ENCODE data around the gene MARF1. TPM values are rescaled to one million over a fixed set of nuclear protein-coding genes. Genes with fewer than 3 reads are reported as not detected.

Gene MARF1
- total RNA-seq, 1 donor from 2014 or later, result 48.4 TPM

DNA sequence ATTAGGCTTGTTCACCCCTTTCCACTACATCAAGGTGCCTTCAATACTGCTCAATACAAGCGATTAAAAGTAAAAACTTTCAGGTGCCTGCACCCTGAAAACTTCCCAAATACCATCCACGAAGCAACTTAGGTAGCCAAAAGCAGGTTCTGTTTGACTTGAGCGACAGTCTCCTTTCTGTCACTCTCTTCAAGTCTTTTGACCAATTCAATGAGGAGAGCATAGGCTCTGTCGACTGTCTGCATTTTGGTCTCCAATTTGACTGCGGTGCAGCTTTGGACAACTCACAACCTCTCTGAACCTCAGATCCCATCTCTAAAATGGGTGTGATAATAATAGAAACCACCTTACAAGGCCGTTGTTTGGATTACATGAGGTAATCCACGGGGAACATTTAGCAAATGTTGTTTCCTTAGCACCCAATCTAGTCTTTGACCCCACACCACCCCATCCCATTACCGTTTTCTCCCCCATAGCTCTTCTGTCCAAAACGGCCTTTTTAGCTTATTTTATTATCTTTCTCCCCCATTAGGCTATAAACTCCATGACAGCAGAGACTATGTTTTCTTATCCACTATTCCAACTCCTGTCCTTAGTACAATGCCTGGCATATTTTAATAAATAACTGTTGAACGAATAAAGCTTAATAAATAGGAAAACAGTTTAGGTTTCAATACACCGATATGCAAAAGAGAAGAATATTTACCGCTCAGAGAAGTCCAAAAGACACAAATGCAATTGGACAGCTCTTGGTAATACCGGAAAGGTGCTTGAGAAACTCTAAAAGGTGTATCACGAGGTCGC is 999 bp downstream of the MARF1 start:
- DNase-seq (ENCODE audit: missing footprints) (no peak), ATAC-seq (no peak)
- intact Hi-C loops (cut with DNase I), result loop anchor here (2.0 to 5.0 kb wide), 4 partner anchors 33 to 215 kb away; no protein-coding TSS in a partner anchor

DNA sequence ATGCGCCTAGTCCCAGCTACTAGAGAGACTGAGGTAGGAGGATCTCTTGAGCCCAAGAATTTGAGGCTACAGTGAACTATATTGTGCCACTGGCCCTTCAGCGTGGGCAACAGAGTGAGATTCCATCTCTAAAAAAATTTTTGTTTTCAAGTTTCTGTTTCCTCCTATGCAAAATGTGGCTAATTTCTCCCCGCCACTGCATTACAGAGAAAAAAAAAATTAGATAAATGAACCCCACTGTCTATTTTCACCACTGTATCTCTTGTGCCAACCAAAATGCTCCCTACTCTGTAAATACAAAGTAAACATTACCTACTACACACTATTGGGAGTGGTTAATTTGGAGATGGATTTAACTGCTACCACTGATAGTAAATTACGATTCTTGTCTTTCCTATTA is 2.0 kb downstream of the MARF1 start:
- ATAC-seq, result no peak
- intact Hi-C loops (cut with DNase I), result loop anchor here (5.0 kb wide), 2 partner anchors 36 to 214 kb away; no protein-coding TSS in a partner anchor
- no peak for DNase-seq (ENCODE audit: missing footprints)

DNA sequence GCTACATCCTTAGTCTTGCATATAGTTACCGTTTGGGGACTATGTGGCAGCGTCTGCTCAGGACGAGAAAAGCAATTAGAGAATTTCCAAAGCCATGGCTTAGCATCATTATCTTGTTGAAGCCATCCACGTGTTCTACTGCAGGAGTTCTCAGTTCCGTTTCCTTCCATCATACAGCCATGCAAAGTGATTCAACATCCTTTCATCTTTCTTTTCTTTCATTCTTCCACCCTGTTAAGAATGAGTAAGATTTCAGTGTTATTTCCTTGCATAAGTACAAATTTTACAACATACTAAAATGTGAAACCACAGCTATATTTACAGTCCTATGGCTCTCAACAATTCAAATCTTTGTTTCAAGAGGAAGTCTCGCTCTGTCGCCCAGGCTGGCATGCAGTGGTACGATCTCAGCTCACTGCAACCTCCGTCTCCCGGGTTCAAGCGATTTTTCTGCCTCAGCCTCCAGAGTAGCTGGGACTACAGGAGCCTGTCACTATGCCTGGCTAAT is 3.8 kb downstream of the MARF1 start:
- intact Hi-C loops (cut with DNase I), result no loop called here
- ATAC-seq, result no peak

DNA sequence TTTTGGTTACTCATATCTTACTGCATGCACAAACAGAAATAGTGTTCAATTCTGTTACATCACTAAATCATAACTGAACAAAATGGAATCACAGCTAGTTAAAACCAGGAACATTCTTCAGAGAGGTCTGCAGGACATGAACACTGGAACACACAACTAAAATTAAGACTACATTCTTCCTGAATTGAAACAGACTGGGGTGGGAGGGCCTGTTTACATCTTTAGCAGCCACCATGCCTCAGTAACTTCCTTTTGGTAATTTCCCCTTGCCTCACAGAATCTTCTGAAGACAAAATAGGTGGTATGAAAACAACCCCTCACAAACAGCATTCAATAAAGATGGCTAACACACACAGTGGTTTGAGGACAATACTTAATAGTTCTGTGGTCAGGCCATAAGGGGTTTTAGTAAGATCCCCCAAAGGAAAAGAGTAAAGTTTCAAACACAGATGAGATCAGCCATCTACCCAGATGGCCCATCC is 6.5 kb downstream of the MARF1 start:
- ATAC-seq (no peak), DNase-seq (ENCODE audit: missing footprints) (no peak)
- intact Hi-C loops (cut with DNase I), result no loop called here

More for the DNA sequence above, 3.8 kb downstream of the MARF1 start:
- no peak for DNase-seq (ENCODE audit: missing footprints)

DNA sequence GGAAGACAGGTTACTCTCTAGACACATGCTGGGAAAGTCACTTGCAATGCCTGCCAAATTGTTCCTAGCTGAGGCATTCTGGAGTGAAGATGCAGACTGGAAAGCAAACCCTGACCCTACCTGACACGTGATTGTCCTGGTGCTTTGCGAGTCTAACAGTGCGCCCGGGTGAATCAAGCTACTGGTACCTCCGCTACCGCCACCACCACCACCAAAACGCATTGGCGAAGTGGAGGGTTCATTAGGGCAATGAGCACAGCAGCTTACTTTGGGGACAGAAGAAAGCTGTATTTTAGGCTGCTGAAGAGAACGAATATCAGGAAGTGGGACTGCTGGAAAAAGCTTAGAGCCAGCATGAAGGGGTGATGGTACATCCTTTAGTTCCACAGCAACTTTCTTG is 7.0 kb downstream of the MARF1 start:
- no peak for ATAC-seq
- intact Hi-C loops (cut with DNase I), result no loop called here
- no peak for DNase-seq (ENCODE audit: missing footprints)

DNA sequence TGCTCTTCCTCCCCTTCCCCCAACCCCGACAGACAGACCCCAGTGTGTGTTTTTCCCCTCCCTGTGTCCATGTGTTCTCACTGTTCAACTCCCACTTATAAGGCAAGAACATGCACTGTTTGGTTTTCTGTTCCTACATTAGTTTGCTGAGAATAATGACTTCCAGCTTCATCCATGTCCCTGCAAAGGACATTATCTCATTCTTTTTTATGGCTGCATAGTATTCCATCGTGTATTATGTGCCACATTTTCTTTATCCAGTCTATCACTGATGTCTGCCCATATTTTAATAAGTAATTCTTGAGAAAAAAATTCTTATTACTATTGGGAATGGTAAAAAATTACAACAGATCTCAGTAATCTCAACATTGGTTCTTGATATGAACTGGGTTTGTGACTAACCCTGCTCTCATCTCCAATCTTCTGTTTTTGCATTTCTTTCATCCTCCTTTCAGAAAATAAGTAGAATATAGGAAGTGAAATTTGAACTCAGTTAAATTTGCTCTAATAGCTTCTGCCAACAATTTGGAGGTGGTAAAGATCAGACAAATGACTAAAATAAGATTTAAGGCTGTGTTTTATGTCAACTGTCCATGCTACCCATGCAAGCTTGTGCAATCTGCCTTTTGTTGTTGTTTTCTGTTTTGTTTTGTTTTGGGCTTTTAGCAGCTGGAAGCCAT is 11.1 kb downstream of the MARF1 start:
- ATAC-seq, result no peak
- intact Hi-C loops (cut with DNase I), result no loop called here

DNA sequence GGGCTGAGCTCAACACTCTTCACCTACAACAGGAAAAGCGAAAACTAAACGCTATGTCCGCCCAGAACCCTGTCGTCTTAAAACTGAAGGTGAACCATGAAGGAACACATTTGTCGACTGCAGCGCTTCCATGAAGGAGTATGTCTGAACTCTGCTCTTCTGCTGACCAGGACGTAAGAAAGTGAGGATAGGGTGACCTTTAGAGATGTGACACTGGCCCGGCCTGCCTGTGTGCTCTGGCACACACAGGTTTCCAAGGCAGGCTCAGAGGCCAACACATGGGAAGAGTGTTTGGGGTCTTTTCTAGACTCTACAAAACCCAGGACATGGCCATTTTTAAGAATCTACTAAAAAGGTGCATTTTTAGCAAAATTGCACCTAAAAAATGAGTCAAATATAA is 21.1 kb downstream of the MARF1 start:
- DNase-seq (ENCODE audit: missing footprints) (no peak), ATAC-seq (peak; percentile 63)
- intact Hi-C loops (cut with DNase I), result no loop called here

More for the DNA sequence above, 11.1 kb downstream of the MARF1 start:
- DNase-seq (ENCODE audit: missing footprints), result no peak

DNA sequence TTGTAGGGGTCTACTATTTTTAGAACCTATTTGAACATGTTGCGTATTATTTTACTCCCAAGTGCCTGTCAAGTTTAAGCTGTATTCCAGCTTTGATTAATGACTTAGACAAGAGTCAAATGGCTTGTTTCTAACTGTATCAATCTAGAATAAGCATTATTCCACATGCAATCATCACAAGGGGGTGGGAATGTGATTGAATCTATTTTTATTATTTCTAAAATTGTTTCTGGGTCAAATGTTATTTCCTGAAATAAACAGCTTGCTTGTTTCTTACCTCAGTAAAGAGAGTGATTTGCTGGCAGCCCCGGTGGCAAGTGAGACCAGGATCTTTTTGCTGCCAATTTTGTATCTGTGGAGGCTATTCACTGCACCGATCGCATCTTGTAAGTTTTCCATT is 21.5 kb downstream of the MARF1 start:
- DNase-seq (ENCODE audit: missing footprints) (no peak), ATAC-seq (peak; percentile 45)
- intact Hi-C loops (cut with DNase I), result no loop called here

DNA sequence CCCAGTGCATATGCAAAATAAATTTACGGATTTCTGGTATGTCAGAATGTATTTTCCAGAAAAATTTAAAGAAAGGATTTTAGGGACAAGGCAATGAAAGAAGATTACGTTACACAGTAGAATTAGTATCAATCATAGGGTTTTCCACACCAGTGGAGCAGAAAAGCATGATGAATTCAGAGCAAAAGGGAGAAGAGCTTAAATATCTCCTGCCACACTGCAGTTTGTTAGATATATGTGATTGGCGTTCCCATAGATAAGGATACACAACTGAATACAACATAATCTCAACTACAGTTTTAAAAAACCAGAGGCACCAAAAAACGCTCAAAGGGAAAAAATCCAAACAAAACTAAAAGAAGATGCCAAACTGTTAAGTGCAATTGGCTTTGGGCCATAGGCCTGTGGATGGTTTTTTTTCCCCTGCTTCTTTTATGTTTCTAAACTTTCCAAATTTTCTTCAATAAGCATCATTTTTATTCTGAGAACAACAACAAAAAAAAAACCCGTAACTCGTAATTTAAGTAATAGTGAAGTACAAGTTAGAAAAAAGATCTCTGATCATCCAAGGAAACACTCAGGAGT is 22.3 kb downstream of the MARF1 start:
- DNase-seq (ENCODE audit: missing footprints), result no peak
- intact Hi-C loops (cut with DNase I), result no loop called here
- ATAC-seq, result no peak

DNA sequence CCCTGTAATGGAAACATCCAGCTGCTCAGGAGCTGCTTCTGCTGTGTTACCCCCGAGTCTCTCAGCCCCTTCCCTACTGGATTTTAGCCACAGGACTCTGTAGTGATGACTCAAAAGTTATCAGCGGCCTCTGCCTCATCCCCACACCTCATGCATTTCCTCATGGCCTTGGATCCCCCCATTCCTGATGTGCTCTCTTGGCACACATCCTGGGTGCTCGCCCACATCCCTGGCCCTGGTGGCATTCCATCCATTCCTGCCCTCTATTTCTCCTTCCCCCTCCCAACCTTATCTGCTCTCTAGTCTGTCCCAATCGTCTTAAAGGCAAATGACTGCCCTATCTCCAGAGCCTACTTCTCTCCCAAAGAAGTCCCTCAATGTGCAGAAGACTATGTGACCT is 24.6 kb downstream of the MARF1 start:
- no peak for ATAC-seq

DNA sequence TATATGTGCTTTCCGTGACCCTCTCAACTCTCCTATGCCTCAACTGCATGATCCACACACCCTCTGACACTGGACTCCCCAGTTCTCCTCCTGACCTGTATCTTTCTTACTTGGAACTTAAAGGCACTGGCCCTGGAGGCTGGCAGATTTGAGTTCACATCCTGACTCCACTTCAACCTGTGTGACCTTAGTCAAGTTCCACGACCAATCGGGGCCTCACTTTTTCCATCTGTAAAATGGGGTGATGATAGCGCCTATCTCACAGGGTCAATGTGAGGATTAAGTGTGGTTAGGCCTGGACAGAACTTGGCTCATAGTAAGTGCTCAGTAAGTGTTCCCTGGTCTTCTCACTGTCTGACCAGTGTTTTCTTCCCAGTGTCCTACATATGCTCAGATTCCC is 25.1 kb downstream of the MARF1 start:
- DNase-seq (ENCODE audit: missing footprints) (no peak), ATAC-seq (no peak)
- intact Hi-C loops (cut with DNase I), result no loop called here

More for the DNA sequence above, 24.6 kb downstream of the MARF1 start:
- intact Hi-C loops (cut with DNase I), result no loop called here
- DNase-seq (ENCODE audit: missing footprints), result no peak

DNA sequence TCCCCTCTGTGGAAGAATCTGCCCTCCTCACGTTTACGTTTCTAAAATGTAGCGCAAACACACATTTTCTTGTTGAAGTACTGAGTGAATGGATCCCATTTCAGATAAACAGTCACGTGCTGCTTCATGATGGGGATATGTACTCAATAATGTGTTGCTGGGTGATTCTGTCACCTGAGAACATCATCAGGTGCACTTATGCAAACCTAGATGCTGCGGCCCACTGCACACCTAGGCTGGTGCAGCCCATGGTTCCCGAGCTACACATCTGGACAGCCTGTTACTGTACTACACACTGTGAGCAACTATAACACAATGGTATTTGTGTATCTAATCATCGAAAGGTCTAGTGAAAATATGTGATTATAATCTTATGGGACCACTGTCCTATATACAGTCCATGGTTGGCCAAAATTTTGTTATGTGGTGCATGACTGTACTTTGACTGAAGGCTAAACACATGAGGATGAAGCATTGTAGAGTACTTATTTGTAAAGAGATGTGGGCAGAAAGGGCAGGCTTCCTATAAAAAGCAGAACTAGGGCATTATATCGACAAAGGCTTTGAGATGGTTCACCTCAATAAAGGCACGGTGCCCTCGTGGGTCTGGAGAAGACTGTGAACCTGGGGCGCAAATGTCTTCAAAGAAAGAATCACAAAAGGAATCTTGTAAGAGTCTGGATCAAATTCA is 26.3 kb downstream of the MARF1 start:
- intact Hi-C loops (cut with DNase I), result no loop called here
- ATAC-seq (no peak), DNase-seq (ENCODE audit: missing footprints) (no peak)

DNA sequence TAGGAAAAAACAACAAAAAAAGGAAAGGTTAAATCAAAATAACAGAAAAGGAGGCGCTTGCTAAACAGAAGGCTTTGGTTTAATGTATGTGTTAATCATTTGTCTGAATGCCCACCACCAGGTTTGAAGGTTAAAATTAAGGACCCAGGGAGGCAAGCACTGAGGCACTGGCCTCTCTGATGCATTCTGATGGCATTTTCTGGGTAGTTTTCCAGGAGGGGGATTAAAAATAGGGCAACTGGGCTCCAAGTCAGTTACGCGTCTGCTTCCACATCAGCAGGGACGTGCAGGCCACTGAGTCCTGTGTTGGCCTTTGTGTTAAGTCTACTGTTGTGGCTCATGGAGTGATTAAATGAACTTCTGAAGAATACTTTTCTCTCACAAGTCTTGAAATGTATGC is 26.9 kb downstream of the MARF1 start:
- ATAC-seq (no peak), DNase-seq (ENCODE audit: missing footprints) (no peak)
- intact Hi-C loops (cut with DNase I), result no loop called here

DNA sequence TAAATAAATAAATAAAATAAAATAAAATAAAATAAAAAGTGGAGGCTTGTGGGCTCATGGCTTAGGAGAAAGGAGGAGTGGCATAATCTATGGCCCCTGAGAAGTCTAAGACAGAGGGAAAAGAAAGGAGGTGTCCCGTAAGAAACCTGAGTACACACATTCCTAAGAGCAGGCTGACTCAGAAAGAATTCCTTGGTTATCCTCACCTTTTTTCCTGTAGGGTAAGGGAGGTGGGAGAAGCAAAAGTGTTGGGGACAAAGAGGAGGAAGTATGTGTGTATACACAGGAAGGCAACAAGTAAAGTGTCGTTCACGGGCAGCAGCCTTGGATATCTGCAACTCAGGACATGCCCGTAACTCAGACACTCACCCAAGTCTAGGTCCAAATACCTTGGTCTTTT is 29.3 kb downstream of the MARF1 start:
- DNase-seq (ENCODE audit: missing footprints) (no peak), ATAC-seq (no peak)
- intact Hi-C loops (cut with DNase I), result no loop called here

DNA sequence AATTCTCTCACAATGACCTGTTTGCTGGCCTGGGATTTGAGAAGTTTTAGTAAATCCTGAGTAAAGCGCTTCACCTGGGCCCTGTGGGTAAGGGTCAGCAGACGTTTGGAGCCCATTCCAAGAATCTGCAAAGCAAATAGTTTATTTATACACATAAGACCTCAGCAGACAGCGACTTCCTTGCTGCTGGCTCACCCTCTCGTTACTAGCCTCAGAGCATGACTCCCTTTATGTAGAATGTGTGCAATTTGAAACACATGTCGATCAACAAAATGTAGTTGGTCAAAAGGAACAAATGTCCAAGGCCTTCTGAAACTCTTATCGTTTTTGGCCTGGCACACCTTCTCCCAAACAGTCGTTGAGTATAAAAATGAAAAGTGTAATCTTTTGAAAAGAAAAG is 31.3 kb downstream of the MARF1 start:
- ATAC-seq (no peak), DNase-seq (ENCODE audit: missing footprints) (no peak)
- intact Hi-C loops (cut with DNase I), result no loop called here

DNA sequence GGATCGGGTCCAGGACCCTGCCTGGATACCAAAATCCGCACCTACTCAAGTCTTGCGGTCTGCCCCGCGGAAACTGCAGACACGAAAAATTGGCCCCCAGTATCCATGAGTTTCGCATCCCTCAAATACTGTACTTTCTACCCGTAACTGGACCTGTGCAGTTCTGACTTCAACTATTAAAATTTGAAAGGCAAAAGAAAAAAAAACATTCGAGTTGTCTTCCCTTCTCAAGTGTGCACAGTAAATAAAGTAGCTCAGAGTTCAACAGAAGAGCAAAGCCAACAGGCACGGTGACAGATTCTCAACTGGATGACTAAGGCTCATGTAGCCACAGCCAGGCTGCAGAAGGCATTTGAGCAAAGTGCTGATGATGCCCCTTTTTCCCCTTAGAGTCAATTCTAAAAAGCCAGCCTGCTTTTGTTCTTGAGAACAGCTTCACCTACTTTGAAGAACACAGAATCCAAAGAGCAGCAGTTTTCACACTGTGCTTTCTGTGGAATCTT is 32.5 kb downstream of the MARF1 start:
- DNase-seq (ENCODE audit: missing footprints), result no peak
- intact Hi-C loops (cut with DNase I), result no loop called here
- no peak for ATAC-seq

DNA sequence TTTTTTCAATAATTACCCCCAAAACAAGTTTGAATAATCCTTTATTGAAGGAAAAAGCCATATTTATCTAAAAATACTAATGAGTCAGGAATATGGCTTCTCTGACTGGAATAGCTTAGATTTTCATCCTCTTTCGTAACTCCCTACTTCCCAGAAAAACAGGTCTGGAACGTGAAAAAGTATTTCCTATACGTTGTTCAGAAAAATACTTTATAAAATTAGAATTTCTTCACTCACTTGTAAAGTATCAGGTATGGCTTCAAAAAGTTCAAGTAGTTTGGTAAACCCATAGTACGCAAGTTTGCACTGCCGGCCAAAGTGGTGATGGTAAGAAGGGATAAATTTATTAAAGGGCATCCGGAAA is 33.7 kb downstream of the MARF1 start:
- ATAC-seq (no peak), DNase-seq (ENCODE audit: missing footprints) (no peak)
- intact Hi-C loops (cut with DNase I), result loop anchor here (2.0 kb wide), 1 partner anchor 34 kb away; the partner anchor contains the start of gene MARF1

DNA sequence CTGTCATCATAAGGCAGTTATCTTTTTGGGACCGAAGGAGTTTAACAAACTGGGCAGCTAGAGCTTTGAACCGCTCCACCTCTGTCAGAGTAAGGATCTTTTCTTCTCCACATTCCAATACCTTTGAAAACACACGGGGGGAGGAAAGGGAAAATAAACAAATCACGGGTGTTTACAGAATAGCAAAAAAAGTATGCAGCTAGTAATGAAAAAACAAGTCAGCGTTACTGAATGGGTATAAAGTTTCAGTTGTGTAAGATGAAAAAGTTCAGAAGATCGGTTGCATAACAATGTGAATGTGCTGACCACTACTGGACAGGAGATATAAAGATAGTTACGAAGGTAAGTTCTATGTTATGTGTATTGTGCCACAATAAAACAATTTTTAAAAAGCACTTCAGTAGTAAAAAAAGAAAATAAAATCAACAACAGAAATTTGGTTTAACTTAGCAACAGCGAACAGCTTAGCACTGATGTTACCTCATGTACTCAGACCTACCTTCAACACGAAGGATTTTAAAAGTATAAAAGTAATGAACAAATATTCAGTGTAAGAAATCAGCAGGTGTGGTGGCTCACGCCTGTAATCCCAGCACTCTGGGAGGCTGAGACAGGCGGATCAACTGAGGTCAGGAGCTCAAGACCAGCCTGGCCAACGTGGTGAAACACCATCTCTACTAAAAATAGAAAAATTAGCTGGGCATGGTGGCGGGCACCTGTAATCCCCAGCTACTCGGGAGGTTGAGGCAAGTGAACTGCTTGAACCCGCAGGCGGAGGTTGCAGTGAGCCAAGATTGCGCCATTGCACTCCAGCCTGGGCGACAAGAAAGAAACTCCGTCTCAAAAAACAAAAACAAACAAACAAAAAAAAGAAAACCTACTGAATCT is 34.3 kb downstream of the MARF1 start:
- DNase-seq (ENCODE audit: missing footprints), result no peak
- intact Hi-C loops (cut with DNase I), result loop anchor here (2.0 kb wide), 1 partner anchor 34 kb away; the partner anchor contains the start of gene MARF1
- no peak for ATAC-seq

Measured in Right ventricle myocardium inferior (tissue), 1 donor.